Stimulated activated CD8-positive, alpha-beta memory T cell treated with anti-CD3 and anti-CD28 coated beads, Interleukin-15, amount 100 ng/mL, for 24 hours (primary cell): Measurements from ENCODE around the gene CYTH4.
"Not testable (repeated sequence)": the region's sequence is repeated elsewhere in the genome, so short reads cannot be mapped to it uniquely, and the experiment has no call there.

Experiments used
- DNase-seq: peaks from one replicate; pipeline ENCODE4 v3.0.0-alpha.2; 2020; ENCODE audit warnings: low read depth

Gene CYTH4, protein sequence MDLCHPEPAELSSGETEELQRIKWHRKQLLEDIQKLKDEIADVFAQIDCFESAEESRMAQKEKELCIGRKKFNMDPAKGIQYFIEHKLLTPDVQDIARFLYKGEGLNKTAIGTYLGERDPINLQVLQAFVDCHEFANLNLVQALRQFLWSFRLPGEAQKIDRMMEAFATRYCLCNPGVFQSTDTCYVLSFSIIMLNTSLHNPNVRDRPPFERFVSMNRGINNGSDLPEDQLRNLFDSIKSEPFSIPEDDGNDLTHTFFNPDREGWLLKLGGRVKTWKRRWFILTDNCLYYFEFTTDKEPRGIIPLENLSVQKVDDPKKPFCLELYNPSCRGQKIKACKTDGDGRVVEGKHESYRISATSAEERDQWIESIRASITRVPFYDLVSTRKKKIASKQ

GRCh38 chr22:37282385-37282677, at the start of gene CYTH4:
TSS of gene CYTH4 (plus strand) at chr22:37282508. CDS start at chr22:37282570, 62 bp downstream.
- DNase-seq = peak; percentile 42

- not testable (repeated sequence) for DNase-seq
These were observed 48.9 kb upstream of the CYTH4 start for GRCh38 chr22:37233371-37233750.

GRCh38 chr22:37233751-37234631, 48.3 kb upstream of the CYTH4 start:
- DNase-seq = no peak

DNA sequence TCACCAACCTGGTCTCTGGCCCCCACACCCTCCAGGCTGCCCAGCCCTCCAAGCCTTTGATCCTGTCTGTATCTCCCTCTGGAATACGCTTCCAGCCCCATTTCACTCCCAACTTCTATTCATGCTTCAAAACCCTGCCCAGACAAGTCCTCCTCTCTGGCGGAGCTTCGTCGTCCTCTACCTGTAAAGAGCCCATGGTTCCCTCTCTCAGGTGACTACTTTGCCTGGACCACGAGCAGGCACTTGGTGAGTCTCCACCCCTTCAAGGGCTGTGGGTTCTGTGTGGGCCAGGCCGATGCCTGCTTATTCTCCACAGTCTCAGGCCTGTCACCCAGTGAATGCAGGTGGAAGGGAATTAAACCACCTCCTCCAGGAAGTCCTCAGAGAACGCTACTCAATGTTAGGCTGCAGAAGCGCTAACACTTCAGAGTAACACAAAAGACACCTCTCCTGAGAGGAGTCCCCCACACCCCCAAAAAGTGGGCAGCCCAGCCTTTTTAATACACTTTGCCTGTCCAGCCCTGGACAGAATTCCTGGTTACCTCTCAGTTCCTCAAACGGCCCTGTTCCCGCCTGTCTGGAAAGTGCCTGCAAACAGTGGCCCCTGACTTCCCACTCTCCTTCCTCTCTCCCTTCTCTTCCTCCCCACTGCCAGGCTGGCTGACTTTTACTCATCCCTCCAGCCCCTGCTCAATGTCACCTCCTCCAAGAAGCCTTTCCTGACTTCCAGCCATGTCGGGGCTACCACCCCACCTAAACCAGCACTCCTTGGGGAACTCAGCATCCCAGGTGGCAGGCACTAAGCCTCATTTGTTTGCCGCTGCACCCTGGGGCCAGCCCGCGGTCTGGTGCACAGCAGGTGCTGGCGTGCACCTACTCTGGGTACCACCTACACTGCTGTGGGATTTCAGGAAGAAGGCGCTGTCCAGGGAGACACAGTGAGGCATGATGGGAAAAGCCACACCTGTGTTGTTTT, 47.3 kb upstream of the CYTH4 start:
- DNase-seq = no peak

GRCh38 chr22:37235897-37236607, 46.3 kb upstream of the CYTH4 start:
- no peak for DNase-seq

DNA sequence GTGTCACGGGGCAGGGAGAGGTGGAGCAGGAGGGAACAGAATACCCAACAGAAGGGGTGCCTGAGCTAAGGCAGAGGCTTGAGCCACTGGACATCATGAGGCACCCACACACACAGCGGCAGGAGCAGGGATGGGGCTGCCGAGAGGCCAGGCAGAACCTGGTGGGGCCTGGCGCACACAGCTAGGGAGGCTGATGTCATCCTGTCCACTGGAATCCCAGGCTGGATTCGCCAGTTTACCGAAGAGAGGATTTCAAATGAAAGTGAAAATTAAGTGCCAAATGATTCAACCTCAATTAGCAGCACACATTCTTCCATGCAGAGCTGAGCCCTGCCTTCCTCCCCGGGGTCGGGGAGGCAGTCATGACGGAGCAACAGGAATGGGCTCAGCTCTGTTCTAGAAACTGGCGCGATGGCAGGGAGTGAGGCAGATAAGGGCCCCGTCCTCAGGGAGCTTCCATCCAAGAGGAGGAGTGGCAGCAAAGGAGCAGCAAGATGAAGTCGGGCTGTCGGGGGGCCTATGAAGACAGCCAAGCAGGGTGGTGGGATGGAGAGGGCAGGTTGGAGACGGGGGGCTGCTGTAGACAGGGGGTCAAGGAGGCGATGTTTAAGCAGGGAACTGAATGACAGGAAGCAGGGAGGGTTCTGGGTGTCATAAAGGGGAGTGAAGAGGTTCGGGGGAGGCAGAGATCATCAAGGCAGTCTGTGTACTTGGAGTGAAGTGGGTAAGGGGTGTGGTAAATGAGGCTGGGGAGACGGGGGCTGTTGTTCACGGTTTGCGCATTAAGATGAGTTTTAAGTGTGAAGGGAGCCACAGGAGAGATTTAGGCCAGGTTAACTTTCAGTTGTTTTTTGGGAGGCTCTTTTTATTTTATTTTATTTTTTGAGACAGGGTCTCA, 44.7 kb upstream of the CYTH4 start:
- no peak for DNase-seq

GRCh38 chr22:37239336-37240239, 42.7 kb upstream of the CYTH4 start:
- no peak for DNase-seq

GRCh38 chr22:37240240-37240940, 41.9 kb upstream of the CYTH4 start:
- no peak for DNase-seq

GRCh38 chr22:37240941-37241320, 41.4 kb upstream of the CYTH4 start:
- no peak for DNase-seq

GRCh38 chr22:37241351-37242142, 40.8 kb upstream of the CYTH4 start:
- no peak for DNase-seq

DNA sequence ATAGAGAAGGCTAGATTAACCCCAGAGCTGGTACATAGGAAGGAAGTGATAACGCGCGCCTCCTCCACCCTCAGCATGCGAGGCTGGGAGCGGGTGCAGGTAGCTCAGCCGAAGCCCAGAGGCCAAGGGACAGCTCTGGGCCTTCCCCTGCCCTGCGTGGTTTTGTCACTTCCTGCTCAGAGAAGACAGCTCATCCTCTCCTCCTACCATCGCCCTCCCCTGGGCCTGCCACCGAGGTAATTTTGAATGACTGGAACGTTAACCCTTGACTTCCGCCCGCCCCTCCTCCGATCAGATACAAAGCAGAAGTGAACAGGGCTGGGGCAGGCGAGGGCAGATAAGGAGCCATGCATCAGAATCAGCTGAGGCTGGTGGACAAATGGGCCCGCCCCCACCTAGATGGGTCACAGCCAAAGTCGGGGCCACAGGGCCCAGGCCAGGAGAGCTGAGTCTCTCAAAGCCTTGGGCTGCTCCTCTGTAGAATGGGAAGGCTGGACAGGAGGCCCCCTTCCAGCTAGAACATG, 39.9 kb upstream of the CYTH4 start:
- no peak for DNase-seq

DNA sequence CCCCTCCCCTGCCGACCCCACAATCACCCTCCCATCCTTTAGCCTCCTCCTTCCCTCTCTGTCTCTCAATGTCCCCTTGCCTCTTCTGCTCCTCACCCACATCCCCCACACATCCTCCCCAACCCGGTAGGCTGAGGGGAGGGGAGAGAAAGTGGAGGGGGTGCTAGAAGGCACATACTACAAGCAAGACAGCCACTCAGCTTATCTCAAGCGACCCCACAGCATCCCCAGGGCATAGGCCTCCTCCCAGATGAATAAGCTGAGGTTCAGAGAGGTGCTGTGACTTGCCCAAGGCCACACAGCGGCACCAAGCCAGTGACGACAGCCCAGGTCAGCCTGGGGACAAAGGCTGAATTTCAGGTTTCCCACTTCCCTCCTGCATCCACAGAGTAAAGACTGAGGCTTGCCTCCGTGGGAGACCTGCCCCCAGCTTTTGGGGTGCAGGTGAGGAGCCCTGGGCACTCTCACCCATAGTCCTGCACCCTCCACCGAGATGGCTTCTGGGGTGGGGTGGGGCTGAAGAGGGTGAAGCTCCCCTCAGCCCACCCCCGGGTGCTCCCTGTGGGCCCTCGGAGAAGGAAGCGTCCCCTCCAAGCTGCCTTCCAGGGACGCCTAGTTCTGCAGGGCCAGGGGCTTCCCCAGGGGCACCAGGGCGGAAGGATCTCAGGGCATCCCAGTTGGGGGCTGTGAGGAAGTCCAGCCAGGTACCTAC, 38.8 kb upstream of the CYTH4 start:
- DNase-seq = no peak

DNA sequence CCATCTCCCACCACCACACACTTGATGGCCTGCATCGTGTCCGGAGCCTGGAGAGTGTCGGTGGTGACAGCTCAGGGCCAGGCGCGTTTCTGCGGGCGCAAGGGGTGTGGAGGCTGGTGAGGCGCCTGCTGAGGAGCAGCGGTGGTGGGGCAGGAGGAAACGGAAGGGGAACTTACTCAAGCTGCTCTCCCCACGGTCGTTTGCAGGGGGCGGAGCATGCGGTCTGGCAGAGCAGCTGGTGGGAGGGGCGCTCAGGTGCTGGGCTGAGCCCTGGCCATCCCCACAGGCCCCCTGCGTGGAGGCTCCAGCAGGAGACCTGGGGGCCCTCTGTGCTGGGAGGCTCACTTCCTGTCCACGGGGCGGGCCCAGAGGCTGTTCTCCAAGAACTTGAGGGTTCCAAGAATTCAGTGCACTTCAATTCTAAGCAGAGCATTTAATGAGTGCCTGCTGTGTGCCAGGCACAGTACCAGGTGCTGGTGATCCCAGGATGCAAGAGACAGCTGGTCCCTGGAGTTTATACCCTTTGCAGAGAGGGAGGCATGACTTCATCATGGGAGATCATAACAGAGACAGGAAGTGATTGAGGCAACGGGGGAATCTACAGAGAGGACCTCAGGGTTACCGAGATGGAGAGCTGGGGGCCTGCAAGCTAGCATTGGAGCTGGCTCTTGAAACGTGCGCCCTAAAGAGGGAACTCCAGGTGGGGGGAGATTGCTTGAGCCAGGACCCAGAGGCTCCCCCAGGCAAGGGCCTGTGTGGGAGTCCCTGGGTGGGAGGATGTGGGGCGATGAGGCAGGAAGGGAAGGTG, 38.0 kb upstream of the CYTH4 start, which contains the start of gene RAC2:
TSS of gene RAC2 (minus strand) at position 156 of the 808 bp plus-strand sequence. CDS start at position 35, 121 bp downstream.
- DNase-seq = peak; percentile 77

DNA sequence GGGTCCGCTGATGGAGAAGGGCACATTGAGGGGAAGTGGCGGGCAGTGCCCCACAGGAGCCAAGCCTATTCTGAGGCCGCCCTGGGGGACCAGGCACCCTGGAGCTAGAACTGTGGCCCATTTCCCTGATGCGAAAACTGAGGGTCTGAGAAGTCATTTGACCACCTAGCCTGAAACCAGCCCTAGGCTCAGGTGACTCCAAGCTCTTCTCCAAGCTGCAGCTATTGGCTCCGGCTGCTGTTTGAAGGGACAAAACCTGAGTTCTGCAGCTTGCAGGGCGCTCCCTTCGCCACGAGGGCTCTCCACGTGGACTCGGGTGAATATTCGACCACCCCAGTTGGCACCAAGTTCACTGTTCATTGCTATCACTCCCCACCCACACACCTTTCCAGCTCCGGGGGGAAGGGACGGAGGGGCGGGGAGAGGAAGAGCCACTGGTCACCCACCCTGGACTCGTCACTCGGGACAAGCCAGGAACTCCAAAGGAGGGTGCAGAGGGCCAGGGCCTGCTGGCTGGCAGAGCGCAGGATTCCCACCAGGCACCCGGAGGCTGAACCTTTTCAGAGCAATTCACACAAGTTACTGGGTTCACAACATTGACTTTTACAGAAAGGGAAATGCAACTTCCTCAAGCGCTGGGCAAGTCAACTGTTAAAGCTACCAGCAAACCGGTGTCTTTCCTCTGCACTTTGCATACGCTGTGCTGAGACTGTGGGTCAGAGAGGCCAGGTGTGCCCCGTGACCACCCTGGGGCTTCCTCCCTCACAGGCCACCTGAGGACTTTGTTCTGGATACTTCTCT, 37.2 kb upstream of the CYTH4 start:
- DNase-seq = no peak

GRCh38 chr22:37245740-37246139, 36.6 kb upstream of the CYTH4 start:
- DNase-seq = no peak
